HG03565 (cell line): ENCODE data around the gene LAMA2.

Experiments used
- ATAC-seq: cut with Tn5 transposase; IDR thresholded peaks from one replicate; pipeline ENCODE4 v1.9.1; 2021; ENCODE audit warnings: mild to moderate bottlenecking, moderate library complexity; ENCODE audit not compliant: unreplicated experiment

Gene LAMA2

DNA sequence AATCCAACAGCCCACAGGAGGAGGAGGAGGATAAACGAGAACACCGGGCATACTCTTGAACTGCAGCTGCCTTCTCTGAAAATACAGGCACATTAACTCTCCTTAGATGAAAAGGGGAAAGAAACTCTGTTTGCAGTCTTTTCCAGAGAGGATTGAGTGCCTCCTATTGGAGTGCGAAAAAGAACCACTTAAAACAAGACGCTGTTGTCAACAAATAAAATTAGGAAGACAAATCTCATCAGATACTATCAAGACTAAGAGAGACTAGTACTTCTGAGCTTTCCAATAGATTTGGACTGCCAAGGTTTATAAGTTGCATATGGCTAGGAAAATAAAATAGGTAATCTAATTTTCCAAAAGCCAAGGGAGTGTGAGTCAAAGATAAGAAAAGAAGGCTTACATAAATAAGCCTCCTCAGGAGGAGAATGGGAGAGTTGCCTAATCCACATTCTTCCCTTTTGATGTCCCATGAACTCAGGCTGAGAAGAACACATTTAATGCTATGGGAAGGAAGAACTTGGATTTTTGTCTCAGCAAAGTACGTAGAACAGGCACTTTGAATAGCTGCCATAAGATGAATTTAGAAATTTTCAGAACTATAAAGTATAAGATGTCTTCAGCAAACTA, 672.4 kb downstream of the LAMA2 start:
- ATAC-seq: no peak

DNA sequence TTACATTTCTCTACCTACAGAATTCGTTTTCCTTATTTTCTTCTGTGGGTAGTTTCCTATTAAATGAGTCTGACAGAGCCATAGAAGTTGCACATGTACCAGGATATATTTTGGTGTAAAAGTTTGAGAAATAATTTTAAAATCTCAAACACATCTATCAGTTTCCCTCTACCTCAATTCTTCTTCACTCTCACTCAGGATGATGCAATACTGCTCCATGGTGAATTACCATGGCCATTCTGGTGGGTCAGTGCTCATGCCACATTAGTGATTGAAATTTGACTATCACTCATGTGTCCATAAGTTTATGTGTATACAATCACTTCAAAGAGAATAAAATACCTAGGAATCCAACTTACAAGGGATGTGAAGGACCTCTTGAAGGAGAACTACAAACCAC, 675.3 kb downstream of the LAMA2 start:
- ATAC-seq: no peak

GRCh38 chr6:129565366-129565765, 682.4 kb downstream of the LAMA2 start:
- no peak for ATAC-seq

- ATAC-seq: no peak
Observed at GRCh38 chr6:129565811-129566210, 682.9 kb downstream of the LAMA2 start.
